ENCODE results near the gene ATP13A4.

ATP13A4 gene

GRCh38 chr3:193496658-193497057, 58.0 kb downstream of the ATP13A4 start:
- FAIRE-seq, result no peak

- FAIRE-seq, result no peak
These were observed 63.7 kb downstream of the ATP13A4 start for GRCh38 chr3:193491026-193491425.

GRCh38 chr3:193490580-193490979, 64.1 kb downstream of the ATP13A4 start:
- FAIRE-seq, result no peak

- FAIRE-seq, result no peak
These were observed 64.7 kb downstream of the ATP13A4 start for GRCh38 chr3:193489949-193490348.

- FAIRE-seq, result no peak
These were observed 66.0 kb downstream of the ATP13A4 start for GRCh38 chr3:193488741-193489140.

- no peak for FAIRE-seq
These were observed 70.6 kb downstream of the ATP13A4 start for GRCh38 chr3:193483988-193484539.

GRCh38 chr3:193481436-193481835, 73.3 kb downstream of the ATP13A4 start:
- FAIRE-seq, result no peak

GRCh38 chr3:193474446-193474845, 80.2 kb downstream of the ATP13A4 start:
- FAIRE-seq, result no peak

- no peak for FAIRE-seq
These were observed 84.0 kb downstream of the ATP13A4 start for GRCh38 chr3:193470710-193471109.

GRCh38 chr3:193465992-193466608, 88.6 kb downstream of the ATP13A4 start:
- FAIRE-seq, result no peak

- FAIRE-seq, result no peak
These were observed 89.8 kb downstream of the ATP13A4 start for GRCh38 chr3:193464889-193465288.

- no peak for FAIRE-seq
These were observed 97.2 kb downstream of the ATP13A4 start for GRCh38 chr3:193457526-193457925.

- FAIRE-seq, result no peak
These were observed 102.4 kb downstream of the ATP13A4 start for GRCh38 chr3:193452338-193452737.

- no peak for FAIRE-seq
These were observed 102.8 kb downstream of the ATP13A4 start for GRCh38 chr3:193451902-193452301.

- no peak for FAIRE-seq
These were observed 107.6 kb downstream of the ATP13A4 start for GRCh38 chr3:193446965-193447602.

- FAIRE-seq, result no peak
These were observed 115.3 kb downstream of the ATP13A4 start for GRCh38 chr3:193439423-193439822.

- no peak for FAIRE-seq
These were observed 135.9 kb downstream of the ATP13A4 start for GRCh38 chr3:193418576-193419373.

GRCh38 chr3:193416629-193417028, 138.1 kb downstream of the ATP13A4 start:
- no peak for FAIRE-seq

GRCh38 chr3:193407688-193408087, 147.0 kb downstream of the ATP13A4 start:
- no peak for FAIRE-seq

- FAIRE-seq, result no peak
These were observed 147.6 kb downstream of the ATP13A4 start for GRCh38 chr3:193407112-193407511.

GRCh38 chr3:193403307-193403706, 151.4 kb downstream of the ATP13A4 start:
- no peak for FAIRE-seq

GRCh38 chr3:193400304-193400703, 154.4 kb downstream of the ATP13A4 start:
- no peak for FAIRE-seq

GRCh38 chr3:193396451-193397244, 158.0 kb downstream of the ATP13A4 start:
- no peak for FAIRE-seq
